HG03175 (cell line): ENCODE data around the gene HLA-B.
"Not testable (repeated sequence)": the region's sequence is repeated elsewhere in the genome, so short reads cannot be mapped to it uniquely, and the experiment has no call there.

Experiments used
- ATAC-seq: cut with Tn5 transposase; IDR thresholded peaks from one replicate; pipeline ENCODE4 v1.9.1; 2021; ENCODE audit warnings: mild to moderate bottlenecking, moderate library complexity; ENCODE audit not compliant: unreplicated experiment

Gene HLA-B

DNA sequence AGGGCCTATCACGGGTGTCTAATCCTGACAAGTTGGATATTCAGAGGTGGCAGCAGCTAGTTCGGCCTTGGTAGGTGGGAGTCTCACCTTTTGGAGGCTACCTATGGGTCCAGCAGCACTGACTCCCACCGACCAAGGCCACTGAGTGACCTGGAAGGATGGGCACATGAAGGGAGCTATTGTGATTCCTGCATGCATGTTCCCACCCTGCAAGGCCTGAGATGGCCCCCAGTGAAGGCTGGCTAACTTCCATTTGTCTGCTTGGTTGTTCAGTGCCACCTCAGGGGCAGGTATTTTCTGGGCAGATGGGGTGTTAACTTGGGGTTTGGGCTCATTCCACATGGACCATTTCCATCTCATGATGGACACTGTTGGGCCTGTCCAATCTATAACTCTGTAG is 28.1 kb upstream of the HLA-B start:
- ATAC-seq, result no peak

- ATAC-seq, result no peak
These were observed 26.2 kb upstream of the HLA-B start for GRCh38 chr6:31383149-31383548.

DNA sequence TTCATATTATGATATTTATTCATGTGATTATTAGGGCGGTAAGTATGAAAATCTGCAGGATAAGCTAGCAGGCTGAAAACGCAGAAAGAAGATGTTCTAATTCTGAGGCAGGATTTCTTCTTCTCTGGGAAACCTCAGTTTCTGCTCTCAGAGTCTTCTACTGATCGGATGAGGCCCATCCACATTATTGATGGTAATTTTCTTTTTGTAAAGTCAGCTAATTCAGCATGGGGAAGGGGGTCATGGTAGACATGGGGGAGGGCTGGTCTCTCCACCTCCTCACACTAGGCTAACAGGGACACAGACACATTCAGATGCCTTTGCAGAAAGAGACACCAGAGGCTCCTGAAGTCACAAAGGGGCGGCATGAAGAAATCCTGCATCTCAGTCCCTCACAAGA is 24.7 kb upstream of the HLA-B start:
- no peak for ATAC-seq

- no peak for ATAC-seq
These were observed 22.9 kb upstream of the HLA-B start for GRCh38 chr6:31379850-31380249.

GRCh38 chr6:31378721-31379103 is 21.7 kb upstream of the HLA-B start:
- no peak for ATAC-seq

GRCh38 chr6:31378062-31378720 is 21.2 kb upstream of the HLA-B start:
- no peak for ATAC-seq

DNA sequence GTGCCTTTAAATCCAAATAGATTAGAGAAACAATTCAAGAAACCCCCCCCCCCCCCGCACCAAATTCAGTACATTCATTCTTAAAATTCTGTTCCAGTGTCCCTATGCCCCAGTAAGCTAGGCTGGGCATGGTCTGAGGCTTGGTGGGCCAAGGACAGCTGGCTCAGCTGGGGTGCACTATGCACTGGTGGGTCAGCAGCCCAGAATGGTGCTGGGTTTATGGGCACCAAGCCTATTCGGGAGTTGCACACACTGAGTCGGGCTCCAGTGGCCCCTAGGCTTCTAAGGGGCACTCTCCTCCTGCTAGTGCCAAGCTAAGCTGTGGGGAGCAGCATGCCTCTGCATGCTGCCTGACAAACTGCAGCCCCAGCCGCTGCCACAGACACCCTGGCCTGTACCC is 20.1 kb upstream of the HLA-B start:
- ATAC-seq, result no peak

- ATAC-seq, result no peak
These were observed 18.7 kb upstream of the HLA-B start for GRCh38 chr6:31375699-31376098.

DNA sequence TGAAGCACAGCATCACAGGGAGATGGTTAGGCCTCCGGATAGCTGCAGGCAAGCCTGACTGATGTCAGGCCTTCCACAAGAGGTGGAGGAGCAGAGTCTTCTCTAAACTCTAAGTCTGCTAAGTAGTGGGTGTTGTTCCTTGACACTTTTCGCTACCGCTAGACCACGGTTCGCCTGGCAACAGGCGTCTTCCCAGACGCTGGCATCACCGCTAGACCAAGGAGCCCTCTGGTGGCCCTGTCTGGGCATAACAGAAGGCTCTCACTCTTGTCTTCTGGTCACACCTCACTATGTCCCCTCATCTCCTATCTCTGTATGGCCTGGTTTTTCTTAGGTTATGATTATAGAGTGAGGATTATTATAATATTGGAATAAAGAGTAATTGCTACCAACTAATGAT is 17.1 kb upstream of the HLA-B start:
- ATAC-seq, result not testable (repeated sequence)

DNA sequence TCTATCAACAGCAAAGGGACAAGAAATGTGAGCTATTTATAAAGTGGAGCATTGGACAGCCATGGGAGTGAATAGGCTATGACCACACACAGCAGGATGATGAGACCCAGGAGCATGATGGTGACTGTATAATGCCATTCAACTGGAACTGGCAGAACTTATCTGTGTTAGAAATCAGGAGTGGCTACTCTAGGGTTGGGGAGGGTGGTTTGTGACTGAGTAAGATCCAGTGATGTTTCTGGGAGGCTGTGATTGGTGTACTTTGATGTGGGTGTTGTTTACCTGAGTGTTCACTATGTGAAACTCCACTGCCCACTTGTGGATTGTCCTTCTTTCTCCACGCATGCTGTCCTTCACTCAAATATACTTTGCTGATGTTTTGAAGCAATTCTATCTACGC is 11.5 kb upstream of the HLA-B start:
- no peak for ATAC-seq

DNA sequence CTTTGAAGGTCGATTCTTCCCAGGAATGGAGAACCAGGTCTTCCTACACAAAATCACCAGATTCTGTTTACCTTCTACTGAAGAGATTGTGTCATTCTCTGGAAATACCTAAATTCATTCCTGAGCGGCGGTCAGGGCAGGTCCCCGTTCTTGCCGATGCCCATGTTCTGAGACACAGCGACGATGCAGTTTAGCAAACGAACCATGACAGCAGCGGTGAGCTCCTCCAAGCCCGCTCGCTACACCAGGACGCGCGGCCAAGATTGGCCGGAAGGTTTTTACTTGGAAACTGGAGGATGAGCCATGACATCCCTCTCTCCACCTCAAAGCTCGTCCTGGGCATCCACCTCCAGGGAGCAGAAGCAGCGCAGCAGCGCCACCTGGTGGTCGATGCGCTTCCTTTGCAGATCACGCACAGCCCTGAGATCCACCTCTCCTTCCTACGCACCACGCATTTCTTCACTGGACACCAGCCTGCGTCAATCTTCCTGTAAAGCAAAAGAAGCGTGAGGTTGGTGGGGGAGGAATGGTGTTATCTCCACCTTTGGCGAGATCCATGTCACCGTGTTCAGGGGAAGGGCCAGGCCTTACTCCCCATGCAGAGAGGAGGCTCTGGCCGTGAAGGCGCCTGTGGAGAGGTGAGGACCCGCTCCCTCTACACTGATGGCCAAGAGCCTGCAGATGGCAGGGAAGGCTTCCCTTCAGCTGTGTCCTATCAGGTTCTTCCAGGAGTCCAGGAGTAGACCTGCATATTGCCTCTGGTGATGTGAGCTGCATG is 9.9 kb upstream of the HLA-B start:
- peak; percentile 70 for ATAC-seq

GRCh38 chr6:31365864-31366263 is 8.9 kb upstream of the HLA-B start:
- no peak for ATAC-seq

- no peak for ATAC-seq
These were observed 6.8 kb upstream of the HLA-B start for GRCh38 chr6:31363811-31364210.

GRCh38 chr6:31362751-31363150 is 5.8 kb upstream of the HLA-B start:
- ATAC-seq, result no peak

DNA sequence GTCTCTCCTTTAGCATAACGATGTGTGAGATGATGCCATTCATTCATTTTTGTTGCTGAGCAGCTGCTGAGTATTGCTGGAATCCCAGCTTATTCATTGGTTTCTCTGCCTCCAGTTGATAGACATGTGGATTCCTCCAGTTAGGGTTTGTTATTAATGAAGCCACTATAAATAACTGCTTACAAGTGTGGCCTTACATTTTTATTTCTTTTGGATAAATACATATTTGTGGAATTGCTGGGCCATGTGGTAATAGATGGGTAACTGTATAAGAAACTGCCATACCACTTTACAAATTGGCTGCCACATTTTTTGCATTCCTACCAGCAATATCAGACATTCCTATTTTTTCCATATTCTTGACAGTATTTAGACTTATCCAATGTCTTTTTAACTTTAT is 2.6 kb upstream of the HLA-B start:
- no peak for ATAC-seq

DNA sequence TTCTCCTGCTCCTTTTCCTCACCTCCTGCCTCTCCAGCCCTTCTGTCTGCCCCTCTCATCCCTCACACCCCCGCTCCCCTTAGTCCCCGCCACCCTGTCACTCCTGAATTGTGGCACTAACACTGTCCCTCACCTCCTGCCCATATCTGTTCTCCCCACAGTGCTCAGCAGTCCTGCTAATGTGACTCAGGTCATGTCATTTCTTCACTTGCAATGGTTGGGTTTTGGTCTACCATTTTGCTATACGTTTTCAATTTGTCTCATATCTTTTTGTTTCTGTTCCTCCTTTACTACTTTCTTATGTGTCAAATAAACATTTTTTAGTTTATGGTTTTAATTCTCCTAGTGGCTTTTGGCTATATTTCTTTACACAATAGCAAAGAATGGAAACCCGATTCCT is 1.3 kb upstream of the HLA-B start:
- no peak for ATAC-seq

- ATAC-seq, result no peak
These were observed 907 bp upstream of the HLA-B start for GRCh38 chr6:31357886-31358285.

DNA sequence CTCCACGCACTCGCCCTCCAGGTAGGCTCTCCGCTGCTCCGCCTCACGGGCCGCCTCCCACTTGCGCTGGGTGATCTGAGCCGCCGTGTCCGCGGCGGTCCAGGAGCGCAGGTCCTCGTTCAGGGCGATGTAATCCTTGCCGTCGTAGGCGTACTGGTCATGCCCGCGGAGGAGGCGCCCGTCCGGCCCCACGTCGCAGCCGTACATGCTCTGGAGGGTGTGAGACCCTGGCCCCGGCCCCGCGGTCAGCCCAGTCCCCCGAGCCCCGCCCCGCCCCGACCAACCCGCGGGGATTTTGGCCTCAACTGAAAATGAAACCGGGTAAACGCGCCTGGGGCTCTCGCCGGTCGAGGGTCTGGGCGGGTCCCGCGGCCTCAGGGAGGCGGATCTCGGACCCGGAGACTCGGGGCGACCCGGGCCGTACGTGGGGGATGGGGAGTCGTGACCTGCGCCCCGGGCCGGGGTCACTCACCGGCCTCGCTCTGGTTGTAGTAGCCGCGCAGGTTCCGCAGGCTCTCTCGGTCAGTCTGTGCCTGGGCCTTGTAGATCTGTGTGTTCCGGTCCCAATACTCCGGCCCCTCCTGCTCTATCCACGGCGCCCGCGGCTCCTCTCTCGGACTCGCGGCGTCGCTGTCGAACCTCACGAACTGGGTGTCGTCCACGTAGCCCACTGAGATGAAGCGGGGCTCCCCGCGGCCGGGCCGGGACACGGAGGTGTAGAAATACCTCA is 598 bp downstream of the HLA-B start:
- no peak for ATAC-seq

- ATAC-seq, result no peak
These were observed 1.4 kb downstream of the HLA-B start for GRCh38 chr6:31355583-31355948.

- no peak for ATAC-seq
These were observed 2.0 kb downstream of the HLA-B start for GRCh38 chr6:31354864-31355582.

GRCh38 chr6:31354158-31354863 is 2.7 kb downstream of the HLA-B start:
- ATAC-seq, result no peak
